CD4-positive, alpha-beta T cell (primary cell): ENCODE data around the gene MACROD2. TPM values are rescaled to one million over a fixed set of nuclear protein-coding genes. Genes with fewer than 3 reads are reported as not detected.

Source experiments
- ATAC-seq: fragments of 200-7000 bp; cut with Tn5 transposase; one replicate; pipeline ENCODE4 v1.10.0; 2022; ENCODE audit warnings: mild to moderate bottlenecking; ENCODE audit not compliant: poor library complexity
- CTCF ChIA-PET: fragments of 350-600 bp; sonication (Branson Sonifier 250); formaldehyde crosslinking; loops from one replicate; lab custom pipeline; 2021; ENCODE audit warnings: antibody characterized with exemption, inconsistent platforms; lab: Charles Lee
- POLR2A ChIA-PET: fragments of 350-600 bp; sonication (Branson Sonifier 250); formaldehyde crosslinking; loops from one replicate; lab custom pipeline; 2021; ENCODE audit warnings: antibody characterized with exemption, inconsistent platforms; lab: Charles Lee
- DNase-seq, 14 experiments: peaks; one replicate each; pipeline ENCODE4 v3.0.0-alpha.2; 2013 to 2020; ENCODE audit warnings: mixed read lengths in 2 of 14
- H3K27ac ChIP-seq, 2 donors: one replicate each; pipeline versions ENCODE4 v1.5.1 to v1.7.0; 2013; ENCODE audit warnings: low read length in 2 of 2, low read depth in 1 of 2, mild to moderate bottlenecking in 1 of 2
- H3K27me3 ChIP-seq, 2 experiments: 1 replicate in 1 of 2; 2 replicates in 1 of 2; pipeline versions ENCODE4 v1.6.1 to v1.7.0; 2013; ENCODE audit warnings: low read length in 2 of 2, control low read depth in 1 of 2, mild to moderate bottlenecking in 1 of 2, moderate library complexity in 1 of 2; ENCODE audit not compliant: insufficient read depth in 2 of 2, control insufficient read depth in 1 of 2
- H3K36me3 ChIP-seq: one replicate; pipeline ENCODE4 v1.6.1; 2013; ENCODE audit warnings: low read length, control low read depth; ENCODE audit not compliant: insufficient read depth
- H3K4me1 ChIP-seq: one replicate; pipeline ENCODE4 v1.6.1; 2013; ENCODE audit warnings: low read length, control low read depth; ENCODE audit not compliant: insufficient read depth
- H3K4me3 ChIP-seq: one replicate; pipeline ENCODE4 v1.5.1; 2013; ENCODE audit warnings: mild to moderate bottlenecking, low read length, moderate library complexity
- H3K9me3 ChIP-seq, 2 experiments: 1 replicate in 1 of 2; 2 replicates in 1 of 2; pipeline versions ENCODE4 v1.6.1 to v1.7.0; 2013; ENCODE audit warnings: low read length in 2 of 2, mild to moderate bottlenecking in 2 of 2, control low read depth in 1 of 2, moderate library complexity in 1 of 2; ENCODE audit not compliant: control insufficient read depth in 1 of 2, insufficient read depth in 1 of 2
- H3K27ac Mint-ChIP-seq: one replicate; pipeline ENCODE4 v1.8.0; 2020; ENCODE audit warnings: mixed read lengths
- H3K27me3 Mint-ChIP-seq: one replicate; pipeline ENCODE4 v1.8.0; 2021; ENCODE audit warnings: mixed read lengths
- H3K36me3 Mint-ChIP-seq: one replicate; pipeline ENCODE4 v1.8.0; 2021; ENCODE audit warnings: low read depth, mixed read lengths
- H3K4me1 Mint-ChIP-seq: one replicate; pipeline ENCODE4 v1.8.0; 2021; ENCODE audit warnings: low read depth, mixed read lengths
- H3K4me3 Mint-ChIP-seq: one replicate; pipeline ENCODE4 v1.8.0; 2020; ENCODE audit warnings: mild to moderate bottlenecking, mixed read lengths
- H3K9me3 Mint-ChIP-seq: one replicate; pipeline ENCODE4 v1.8.0; 2020; ENCODE audit warnings: mixed read lengths
- intact Hi-C, 2 experiments: fragments of 100-400 bp; cut with DNase I in 1 of 2; cut with micrococcal nuclease in 1 of 2; formaldehyde crosslinking; loops; one replicate each; pipeline versions ENCODE4 v1.15.1 to v1.9.0; 2023 to 2025; cut with DNase I, micrococcal nuclease
- total RNA-seq, 174 experiments: library from RNA in 2 of 174; stranded (reverse) in 2 of 174; gene quantifications; one replicate each; pipeline ENCODE4 v1.2.3 and lab custom pipeline; 2021 to 2026
- TF ChIP-seq, protein P1 (sequence below): fragments of 200-600 bp; IDR thresholded peaks from one replicate; pipeline ENCODE4 v1.8.0; 2022; ENCODE audit warnings: antibody characterized with exemption, mild to moderate bottlenecking

Gene MACROD2
- total RNA-seq, 2 experiments from 2014 or later: not detected

DNA sequence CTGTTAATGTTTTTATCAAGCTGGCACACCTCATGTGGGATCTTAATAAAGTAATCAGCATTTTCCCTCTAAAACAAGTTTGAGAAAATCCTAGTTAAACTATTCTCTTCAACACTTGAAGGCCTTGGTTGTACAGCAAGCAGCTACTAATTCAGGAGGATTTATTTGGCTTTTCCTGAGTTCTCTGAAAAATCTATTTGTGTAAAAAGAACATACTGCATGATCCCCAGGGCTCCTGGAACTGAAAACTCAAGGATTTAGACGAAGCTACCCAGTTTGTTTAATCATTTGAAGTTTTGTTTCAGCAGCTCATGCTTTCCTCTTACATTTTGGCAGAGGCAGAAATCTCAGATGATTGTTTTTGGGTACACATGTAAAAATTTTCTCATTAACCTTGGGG, 651.7 kb downstream of the MACROD2 start:
- intact Hi-C loops: no loop called here
- no peaks in the 10 kb centered on the region for H3K4me1 ChIP-seq
- H3K27me3 ChIP-seq: no peaks in the 10 kb centered on the region
- Mint-ChIP-seq H3K4me3 (no peak overlapping the region), H3K27ac (no peak overlapping the region), H3K9me3 (peaks cover 9% of the 10 kb centered on the region), H3K4me1 (no peaks in the 10 kb centered on the region), H3K36me3 (no peaks in the 10 kb centered on the region), H3K27me3 (no peaks in the 10 kb centered on the region)
- DNase-seq: no peak
- no peak overlapping the region for H3K4me3 ChIP-seq
- ChIA-PET POLR2A (no interaction called here), CTCF (no interaction called here)
- no peak for ATAC-seq
- H3K36me3 ChIP-seq: no peaks in the 10 kb centered on the region
- no peak overlapping the region for H3K27ac ChIP-seq
- TF ChIP-seq, protein P1, sequence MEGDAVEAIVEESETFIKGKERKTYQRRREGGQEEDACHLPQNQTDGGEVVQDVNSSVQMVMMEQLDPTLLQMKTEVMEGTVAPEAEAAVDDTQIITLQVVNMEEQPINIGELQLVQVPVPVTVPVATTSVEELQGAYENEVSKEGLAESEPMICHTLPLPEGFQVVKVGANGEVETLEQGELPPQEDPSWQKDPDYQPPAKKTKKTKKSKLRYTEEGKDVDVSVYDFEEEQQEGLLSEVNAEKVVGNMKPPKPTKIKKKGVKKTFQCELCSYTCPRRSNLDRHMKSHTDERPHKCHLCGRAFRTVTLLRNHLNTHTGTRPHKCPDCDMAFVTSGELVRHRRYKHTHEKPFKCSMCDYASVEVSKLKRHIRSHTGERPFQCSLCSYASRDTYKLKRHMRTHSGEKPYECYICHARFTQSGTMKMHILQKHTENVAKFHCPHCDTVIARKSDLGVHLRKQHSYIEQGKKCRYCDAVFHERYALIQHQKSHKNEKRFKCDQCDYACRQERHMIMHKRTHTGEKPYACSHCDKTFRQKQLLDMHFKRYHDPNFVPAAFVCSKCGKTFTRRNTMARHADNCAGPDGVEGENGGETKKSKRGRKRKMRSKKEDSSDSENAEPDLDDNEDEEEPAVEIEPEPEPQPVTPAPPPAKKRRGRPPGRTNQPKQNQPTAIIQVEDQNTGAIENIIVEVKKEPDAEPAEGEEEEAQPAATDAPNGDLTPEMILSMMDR: no peak
- H3K9me3 ChIP-seq: no peaks in the 10 kb centered on the region

DNA sequence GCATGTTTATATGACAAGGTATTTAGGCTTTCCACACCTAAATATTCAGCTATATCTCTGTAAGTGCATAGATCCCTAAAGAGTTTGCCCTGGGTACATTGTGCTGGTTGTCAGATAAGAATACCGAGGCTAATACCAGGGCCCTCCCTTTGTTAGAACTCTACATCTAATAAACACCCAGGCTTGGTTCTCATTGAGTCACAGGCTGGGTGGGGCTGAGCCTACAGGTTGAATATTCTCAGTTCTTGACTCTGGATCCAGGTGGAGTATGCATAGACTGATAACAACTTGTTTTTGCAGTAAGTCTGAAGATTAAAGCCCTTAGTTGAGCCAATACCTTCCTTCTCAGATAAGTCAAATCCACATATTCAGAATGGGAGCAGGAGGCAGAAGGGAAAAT, 654.3 kb downstream of the MACROD2 start:
- ChIA-PET CTCF (no interaction called here), POLR2A (no interaction called here)
- no peak overlapping the region for H3K4me3 Mint-ChIP-seq

DNA sequence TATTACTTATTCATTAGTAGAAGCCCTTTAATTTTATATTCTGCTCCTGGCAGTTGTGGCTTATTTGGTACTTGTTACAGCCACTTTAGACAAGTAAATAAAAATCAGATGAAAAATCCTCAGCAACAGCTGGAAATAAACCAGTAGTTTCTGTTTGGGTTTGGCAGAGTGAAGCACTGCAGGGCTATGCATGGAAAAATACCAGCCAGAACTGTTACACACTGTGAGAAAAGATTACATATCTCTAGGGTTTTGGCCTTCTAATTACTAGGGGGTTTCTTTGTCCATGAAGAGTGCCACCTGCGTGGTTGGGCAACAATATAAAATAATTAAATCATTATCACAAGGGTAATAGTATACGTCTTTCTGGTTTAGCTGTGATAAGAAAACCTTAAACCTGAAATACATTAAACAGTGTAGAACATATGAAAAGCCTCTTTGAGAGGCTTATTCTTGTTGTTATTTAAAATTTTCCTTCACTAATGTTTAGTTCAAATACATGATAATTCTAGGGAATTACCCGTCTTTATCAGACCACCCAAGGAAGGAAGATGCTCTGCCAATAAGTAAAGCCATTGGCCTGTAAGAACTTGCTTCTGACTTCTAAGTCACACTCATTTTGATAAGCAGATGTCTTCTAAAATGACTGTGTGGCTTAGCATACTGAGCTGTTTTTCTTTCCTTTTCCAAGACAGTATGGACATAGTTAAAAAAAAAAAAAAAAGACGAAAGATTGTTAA, 662.1 kb downstream of the MACROD2 start:
- Mint-ChIP-seq H3K27me3 (no peaks in the 10 kb centered on the region), H3K9me3 (peaks cover 6% of the 10 kb centered on the region), H3K36me3 (no peaks in the 10 kb centered on the region), H3K4me1 (no peaks in the 10 kb centered on the region), H3K4me3 (no peak overlapping the region), H3K27ac (no peak overlapping the region)
- Histone ChIP-seq H3K27ac (no peak overlapping the region), H3K9me3 (peaks cover 0 to 14% of the 10 kb centered on the region in 2 experiments), H3K27me3 (no peaks in the 10 kb centered on the region), H3K4me3 (no peak overlapping the region), H3K36me3 (no peaks in the 10 kb centered on the region), H3K4me1 (no peaks in the 10 kb centered on the region)
- ChIA-PET CTCF (no interaction called here), POLR2A (no interaction called here)
- TF ChIP-seq, protein P1: no peak
- DNase-seq: no peak
- no peak for ATAC-seq
- intact Hi-C loops: no loop called here

More for the DNA sequence above, 654.3 kb downstream of the MACROD2 start:
- no peaks in the 10 kb centered on the region for H3K4me1 ChIP-seq
- H3K27me3 ChIP-seq: no peaks in the 10 kb centered on the region
- intact Hi-C loops: no loop called here
- Mint-ChIP-seq H3K9me3 (peaks cover 5% of the 10 kb centered on the region), H3K4me1 (no peaks in the 10 kb centered on the region), H3K27ac (no peak overlapping the region), H3K36me3 (no peaks in the 10 kb centered on the region), H3K27me3 (no peaks in the 10 kb centered on the region)
- peaks cover 0 to 9% of the 10 kb centered on the region in 2 experiments for H3K9me3 ChIP-seq
- no peak for DNase-seq
- TF ChIP-seq, protein P1: no peak
- no peak for ATAC-seq
- H3K27ac ChIP-seq: no peak overlapping the region
- H3K36me3 ChIP-seq: no peaks in the 10 kb centered on the region
- no peak overlapping the region for H3K4me3 ChIP-seq
